H9 (cell line): ENCODE results near the gene TMUB2. TPM values are rescaled to one million over a fixed set of nuclear protein-coding genes. Genes with fewer than 3 reads are reported as not detected.

Experiments used
- DNase-seq: peaks from one replicate; pipeline ENCODE4 v3.0.0-alpha.2; 2017
- H2AFZ ChIP-seq: one replicate; pipeline ENCODE4 v1.6.1; 2013; ENCODE audit warnings: mild to moderate bottlenecking, low read length, control low read depth, moderate library complexity
- H2AK5ac ChIP-seq: 2 replicates; pipeline ENCODE4 v1.6.1; 2013; ENCODE audit warnings: low read length, control low read depth, mixed read lengths; ENCODE audit not compliant: insufficient read length
- H2BK120ac ChIP-seq: one replicate; pipeline ENCODE4 v1.6.1; 2013; ENCODE audit warnings: low read depth, mild to moderate bottlenecking, low read length, control low read depth, inconsistent platforms; ENCODE audit not compliant: poor library complexity, severe bottlenecking
- H2BK12ac ChIP-seq: 2 replicates; pipeline ENCODE4 v1.6.1; 2013; ENCODE audit warnings: low read length, control low read depth, mixed read lengths, low read depth; ENCODE audit not compliant: insufficient read length
- H2BK15ac ChIP-seq: 2 replicates; pipeline ENCODE4 v1.6.1; 2013; ENCODE audit warnings: low read depth, low read length, control low read depth
- H2BK20ac ChIP-seq: one replicate; pipeline ENCODE4 v1.6.1; 2013; ENCODE audit warnings: low read depth, mild to moderate bottlenecking, low read length, control low read depth, inconsistent platforms; ENCODE audit not compliant: poor library complexity, severe bottlenecking
- H2BK5ac ChIP-seq: 2 replicates; pipeline ENCODE4 v1.6.1; 2013; ENCODE audit warnings: low read length, control low read depth, mixed read lengths; ENCODE audit not compliant: insufficient read length
- H3K14ac ChIP-seq: 2 replicates; pipeline ENCODE4 v1.6.1; 2013; ENCODE audit warnings: low read length, control low read depth; ENCODE audit not compliant: insufficient read depth
- H3K18ac ChIP-seq: 2 replicates; pipeline ENCODE4 v1.6.1; 2013; ENCODE audit warnings: low read depth, mild to moderate bottlenecking, mixed read lengths, low read length, control low read depth; ENCODE audit not compliant: insufficient read length
- H3K23ac ChIP-seq: 2 replicates; pipeline ENCODE4 v1.6.1; 2013; ENCODE audit warnings: low read length, control low read depth, mixed read lengths, low read depth; ENCODE audit not compliant: insufficient read length
- H3K23me2 ChIP-seq: 2 replicates; pipeline ENCODE4 v1.6.1; 2013; ENCODE audit warnings: low read depth, mild to moderate bottlenecking, mixed read lengths, low read length, control low read depth; ENCODE audit not compliant: insufficient read length, poor library complexity, severe bottlenecking
- H3K27ac ChIP-seq: 2 replicates; pipeline ENCODE4 v1.5.1; 2013; ENCODE audit warnings: low read length, control low read depth, mixed read lengths, low read depth; ENCODE audit not compliant: insufficient read length
- H3K27me3 ChIP-seq: 2 replicates; pipeline ENCODE4 v1.6.1; 2013; ENCODE audit warnings: low read length, control low read depth, inconsistent platforms; ENCODE audit not compliant: insufficient read depth
- H3K4ac ChIP-seq: 2 replicates; pipeline ENCODE4 v1.6.1; 2013; ENCODE audit warnings: low read depth, mild to moderate bottlenecking, control low read depth, inconsistent platforms, low read length, moderate library complexity
- H3K4me1 ChIP-seq: 2 replicates; pipeline ENCODE4 v1.6.1; 2013; ENCODE audit warnings: low read length, control low read depth, inconsistent platforms; ENCODE audit not compliant: insufficient read depth
- H3K4me2 ChIP-seq: 2 replicates; pipeline ENCODE4 v1.6.1; 2013; ENCODE audit warnings: low read length, control low read depth, mixed read lengths; ENCODE audit not compliant: insufficient read length, insufficient read depth
- H3K56ac ChIP-seq: 2 replicates; pipeline ENCODE4 v1.6.1; 2013; ENCODE audit warnings: low read depth, mild to moderate bottlenecking, mixed read lengths, low read length, control low read depth; ENCODE audit not compliant: insufficient read length
- H3K79me1 ChIP-seq: 2 replicates; pipeline ENCODE4 v1.6.1; 2013; ENCODE audit warnings: low read depth, mild to moderate bottlenecking, moderate library complexity, low read length, control low read depth, inconsistent platforms; ENCODE audit not compliant: insufficient read depth, poor library complexity, severe bottlenecking
- H3K79me2 ChIP-seq: 2 replicates; pipeline ENCODE4 v1.6.1; 2013; ENCODE audit warnings: low read length, control low read depth, inconsistent platforms; ENCODE audit not compliant: insufficient read depth
- H3K9ac ChIP-seq: 2 replicates; pipeline ENCODE4 v1.6.1; 2013; ENCODE audit warnings: low read length, control low read depth, mixed read lengths; ENCODE audit not compliant: insufficient read length; ENCODE audit errors: extremely low read depth
- H3K9me3 ChIP-seq: one replicate; pipeline ENCODE4 v1.6.1; 2013; ENCODE audit warnings: low read depth, low read length, inconsistent platforms; ENCODE audit not compliant: control insufficient read depth
- H3T11ph ChIP-seq: one replicate; pipeline ENCODE4 v1.6.1; 2013; ENCODE audit warnings: mild to moderate bottlenecking, low read length, control low read depth, inconsistent platforms
- H4K20me1 ChIP-seq: one replicate; pipeline ENCODE4 v1.6.1; 2013; ENCODE audit not compliant: control insufficient read depth, insufficient read length, insufficient read depth
- H4K5ac ChIP-seq: 2 replicates; pipeline ENCODE4 v1.6.1; 2013; ENCODE audit warnings: low read depth, mild to moderate bottlenecking, mixed read lengths, low read length, control low read depth; ENCODE audit not compliant: insufficient read length
- H4K8ac ChIP-seq: replicated peaks from 2 replicates; pipeline ENCODE4 v1.6.1; 2013; ENCODE audit warnings: low read length, control low read depth, mixed read lengths, low read depth; ENCODE audit not compliant: insufficient read length
- H4K91ac ChIP-seq: 2 replicates; pipeline ENCODE4 v1.6.1; 2013; ENCODE audit warnings: low read depth, mild to moderate bottlenecking, moderate library complexity, mixed read lengths, low read length, control low read depth; ENCODE audit not compliant: insufficient read length
- H3K27ac Mint-ChIP-seq, 3 experiments: 2 replicates in 2 of 3; 3 replicates in 1 of 3; pipeline ENCODE4 v1.8.0; 2020 to 2021; ENCODE audit warnings: mixed read lengths in 3 of 3, mild to moderate bottlenecking in 1 of 3, moderate library complexity in 1 of 3
- H3K27me3 Mint-ChIP-seq: 2 replicates; pipeline ENCODE4 v1.8.0; 2021; ENCODE audit warnings: low read depth, mild to moderate bottlenecking, moderate library complexity, mixed read lengths
- H3K36me3 Mint-ChIP-seq, 3 experiments: 2 replicates in 2 of 3; 3 replicates in 1 of 3; pipeline ENCODE4 v1.8.0; 2020 to 2021; ENCODE audit warnings: low read depth in 3 of 3, mixed read lengths in 3 of 3; ENCODE audit not compliant: insufficient read depth in 1 of 3
- H3K4me1 Mint-ChIP-seq, 2 experiments: 2 replicates each; pipeline ENCODE4 v1.8.0; 2020; ENCODE audit warnings: mixed read lengths in 2 of 2
- H3K4me3 Mint-ChIP-seq, 2 experiments: 2 replicates in 1 of 2; 3 replicates in 1 of 2; pipeline ENCODE4 v1.8.0; 2020 to 2021; ENCODE audit warnings: mild to moderate bottlenecking in 2 of 2, mixed read lengths in 2 of 2, moderate library complexity in 1 of 2
- H3K9me3 Mint-ChIP-seq, 2 experiments: 2 replicates in 1 of 2; 3 replicates in 1 of 2; pipeline ENCODE4 v1.8.0; 2020; ENCODE audit warnings: mild to moderate bottlenecking in 2 of 2, mixed read lengths in 2 of 2, moderate library complexity in 1 of 2
- CTCF ChIP-seq: fragments of 200-600 bp; sonication (generic); conservative IDR thresholded peaks from 3 replicates; pipeline ENCODE4 v1.8.0; 2021; ENCODE audit warnings: antibody characterized with exemption, mild to moderate bottlenecking
- WGBS: extraction: QIAGEN DNeasy Blood & Tissue Kit; methylation state at CpG from one replicate; pipeline ENCODE4 v1.1.7; 2013; ENCODE audit warnings: missing lambda C conversion rate, low lambda C conversion rate, mixed read lengths; ENCODE audit not compliant: insufficient read length; ENCODE audit errors: extremely low coverage; 5-methylcytosine and 5-hydroxymethylcytosine counted together
- total RNA-seq: library from RNA; stranded (reverse); gene quantifications from 2 replicates; pipeline ENCODE4 v1.2.1, GENCODE V29; 2021

Gene TMUB2
- total RNA-seq, 1 experiment from 2014 or later = 22.9 TPM

- Histone ChIP-seq H2BK5ac (no peak overlapping the region), H3K4me2 (no peak overlapping the region), H3K56ac (no peak overlapping the region), H2AFZ (no peak overlapping the region), H3K18ac (no peak overlapping the region), H3K27me3 (no peaks in the 10 kb centered on the region), H3K23ac (no peak overlapping the region), H3K23me2 (no peaks in the 10 kb centered on the region), H3K79me1 (no peaks in the 10 kb centered on the region), H3K4ac (no peak overlapping the region), H2BK20ac (no peak overlapping the region), H4K5ac (no peak overlapping the region), H2BK12ac (no peak overlapping the region), H4K91ac (no peak overlapping the region), H4K8ac (no peak overlapping the region), H3K9me3 (no peaks in the 10 kb centered on the region), H3K14ac (no peak overlapping the region; the same call in 1 of the 2 replicates), H4K20me1 (no peaks in the 10 kb centered on the region), H2BK120ac (no peak overlapping the region), H2AK5ac (no peak overlapping the region), H3K79me2 (no peaks in the 10 kb centered on the region), H3T11ph (no peak overlapping the region), H3K4me1 (no peaks in the 10 kb centered on the region), H2BK15ac (no peak overlapping the region), H3K27ac (no peak overlapping the region), H3K9ac (no peak overlapping the region)
- DNase-seq = no peak
- peaks cover 23 to 51% (median 34%) of the 10 kb centered on the region in 3 experiments for H3K36me3 Mint-ChIP-seq
- H3K27ac Mint-ChIP-seq = peak overlapping the region in 1 of 3 experiments; percentile 91; a peak in 2 of 7 replicates
- no peaks in the 10 kb centered on the region; the same call in 1 of the 2 replicates for H3K27me3 Mint-ChIP-seq
- H3K9me3 Mint-ChIP-seq = no peaks in the 10 kb centered on the region
- peaks cover 18 to 30% of the 10 kb centered on the region in 2 experiments for H3K4me1 Mint-ChIP-seq
- TF ChIP-seq CTCF = peak; percentile 46; the same call in 2 of the 3 replicates
- no peak overlapping the region for H3K4me3 Mint-ChIP-seq
- WGBS = no CpG with 5 or more reads among the region's 13 CpGs
These were observed 19.4 kb downstream of the TMUB2 start for GRCh38 chr17:44205962-44206824.
